Measurements from ENCODE around the gene METRN.
"Not testable (repeated sequence)": the region's sequence is repeated elsewhere in the genome, so short reads cannot be mapped to it uniquely, and the experiment has no call there.

Gene METRN

DNA sequence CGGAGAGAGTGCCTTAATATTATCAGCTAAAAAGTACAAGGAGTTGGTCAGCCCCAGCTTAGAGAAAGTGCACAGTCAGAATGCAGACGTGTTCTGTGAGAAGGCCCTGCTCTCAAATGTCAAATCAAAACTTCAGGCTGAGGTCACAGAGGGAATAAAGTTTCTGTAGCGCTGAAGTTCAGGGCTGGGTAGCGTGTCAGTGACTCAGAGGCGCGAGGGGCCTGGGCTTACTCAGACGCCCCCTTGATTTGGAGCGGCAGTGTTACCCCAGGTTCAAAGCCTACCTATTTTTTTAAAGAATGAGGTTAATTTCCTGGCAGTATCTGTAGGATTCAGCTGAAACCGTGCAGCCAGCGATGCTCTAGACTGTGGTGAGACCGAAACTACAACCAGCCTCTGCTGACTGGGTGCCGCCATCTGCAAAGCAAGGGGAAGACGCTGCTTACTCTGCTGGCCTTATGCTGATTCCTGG, 21.1 kb downstream of the METRN start:
- no peak for DNase-seq (ENCODE audit: low read depth)

DNA sequence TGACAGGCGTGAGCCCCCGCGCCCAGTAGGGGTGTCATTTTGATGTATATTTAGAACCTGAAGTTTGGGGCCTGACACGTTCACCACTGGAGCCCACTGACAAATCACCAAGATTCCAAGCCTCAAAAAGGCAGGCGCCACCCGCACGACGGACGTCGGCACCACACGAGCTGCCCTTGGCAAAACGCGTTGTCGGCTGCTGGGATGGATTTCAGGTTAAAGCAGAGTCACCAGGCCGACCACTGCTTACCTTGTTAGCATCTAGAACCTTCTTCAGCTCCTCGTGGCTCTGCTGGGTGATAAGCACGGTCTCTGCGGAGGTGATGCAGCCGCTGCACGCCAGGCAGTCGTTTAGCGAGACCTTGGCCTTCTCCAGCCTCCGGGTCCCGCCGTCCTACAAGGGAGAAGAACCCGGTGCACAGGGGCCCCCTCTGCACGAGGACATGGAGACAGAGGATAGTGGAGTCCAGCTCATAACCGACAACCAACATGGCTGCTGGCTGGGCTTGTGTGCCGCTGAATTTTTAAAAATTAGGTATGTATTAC, 22.1 kb downstream of the METRN start:
- no peak for DNase-seq (ENCODE audit: low read depth)

DNA sequence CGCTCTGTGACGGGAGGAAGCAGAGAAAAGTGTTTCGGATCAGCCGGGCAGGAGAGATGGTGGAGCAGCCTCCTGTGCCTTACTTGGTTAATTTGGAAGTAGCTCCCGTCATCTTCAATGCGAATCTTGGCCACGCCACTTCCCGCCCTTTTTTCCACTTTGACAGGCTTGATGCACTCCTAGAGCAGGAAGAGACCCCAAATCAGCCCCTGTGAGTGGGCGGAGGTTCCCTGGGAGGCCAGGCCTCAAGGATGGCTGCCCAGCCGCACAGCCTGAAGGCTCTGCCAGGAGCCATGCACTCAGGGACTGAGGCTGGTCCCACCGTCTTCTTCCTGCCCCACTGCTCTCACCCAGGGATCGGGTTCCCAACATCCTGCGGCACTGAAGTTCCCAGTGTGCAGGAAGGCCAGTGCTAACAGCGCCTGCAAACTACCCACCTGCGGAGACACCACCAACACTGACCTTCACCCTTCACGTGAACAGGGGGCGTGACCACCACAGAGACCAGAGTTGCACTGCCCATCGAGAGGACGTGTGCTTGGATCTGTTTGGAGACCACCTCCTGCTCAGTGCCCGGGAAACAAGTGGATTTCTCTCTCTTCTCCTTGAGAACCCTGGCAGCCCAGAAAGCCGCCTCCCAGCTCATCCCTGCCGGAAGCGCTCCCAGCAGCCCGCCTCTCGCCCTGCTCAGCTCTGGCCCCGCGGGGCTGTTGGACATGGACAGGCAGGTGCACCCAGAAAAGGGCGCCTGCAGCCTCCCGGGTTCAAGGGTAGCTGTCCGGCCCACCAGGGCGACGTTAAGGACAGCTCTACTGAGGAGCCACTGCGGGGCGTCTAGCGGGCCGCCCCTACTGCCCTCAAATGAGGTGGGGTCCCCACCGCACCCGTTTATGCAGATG, 24.9 kb downstream of the METRN start:
- DNase-seq (ENCODE audit: low read depth) = no peak

DNA sequence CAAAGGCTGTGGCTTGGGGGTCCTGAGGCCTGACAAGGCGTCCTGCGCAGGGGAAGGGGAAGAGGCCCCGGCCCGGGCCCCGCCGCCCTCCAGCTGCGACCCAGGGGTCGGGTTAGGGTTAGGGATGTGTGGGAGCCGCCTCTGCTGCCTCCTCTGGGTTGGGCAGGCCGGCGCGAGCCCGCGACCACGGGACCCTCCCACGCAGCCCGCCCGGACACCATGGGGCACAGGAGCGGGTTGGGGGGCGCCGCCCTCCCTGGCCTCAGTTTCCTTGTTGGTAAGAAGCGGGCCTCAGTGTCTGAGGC, 25.5 kb downstream of the METRN start:
- no peak for DNase-seq (ENCODE audit: low read depth)

DNA sequence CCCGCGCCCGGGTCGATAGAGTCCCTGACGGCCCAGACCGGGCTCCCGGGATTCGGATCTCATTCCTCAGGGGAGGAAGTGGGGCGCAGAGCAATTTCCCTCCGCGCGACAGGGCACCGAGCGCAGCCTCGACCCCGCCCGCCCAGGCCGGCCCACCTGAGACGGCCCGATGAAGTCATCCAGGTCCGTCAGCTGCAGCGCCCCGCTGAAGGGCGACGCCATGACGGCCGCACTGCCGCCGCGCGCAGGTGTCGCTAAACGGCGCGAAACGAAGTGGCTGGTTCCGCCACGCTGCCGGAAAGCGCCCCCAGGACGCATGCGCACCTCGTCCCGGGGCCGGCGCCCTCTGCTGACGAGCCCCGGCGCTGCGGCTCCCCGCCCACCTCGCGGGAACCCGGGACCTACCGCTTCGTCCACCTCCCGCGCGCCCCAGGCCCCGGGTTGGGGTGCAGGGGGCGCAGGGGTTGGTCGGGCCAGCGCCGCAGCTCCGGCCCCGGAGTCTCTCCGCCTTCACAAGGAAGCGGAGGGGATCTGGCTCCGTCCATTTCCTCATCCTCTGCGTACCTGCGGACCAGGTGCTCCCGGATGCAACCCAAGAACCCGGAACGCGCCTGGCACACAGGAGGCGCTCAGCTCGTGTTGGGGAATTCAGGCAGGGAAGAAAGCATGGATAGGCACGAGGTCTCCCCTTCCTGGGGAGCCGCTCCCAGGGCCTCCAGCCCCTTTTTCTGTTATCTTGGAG, 26.0 kb downstream of the METRN start, which contains the start of gene CIAO3:
CIAO3 (minus strand) TSS at position 234 of the 742 bp plus-strand sequence; CDS start at position 222, 12 bp downstream.
- DNase-seq (ENCODE audit: low read depth) = peak; percentile 87

DNA sequence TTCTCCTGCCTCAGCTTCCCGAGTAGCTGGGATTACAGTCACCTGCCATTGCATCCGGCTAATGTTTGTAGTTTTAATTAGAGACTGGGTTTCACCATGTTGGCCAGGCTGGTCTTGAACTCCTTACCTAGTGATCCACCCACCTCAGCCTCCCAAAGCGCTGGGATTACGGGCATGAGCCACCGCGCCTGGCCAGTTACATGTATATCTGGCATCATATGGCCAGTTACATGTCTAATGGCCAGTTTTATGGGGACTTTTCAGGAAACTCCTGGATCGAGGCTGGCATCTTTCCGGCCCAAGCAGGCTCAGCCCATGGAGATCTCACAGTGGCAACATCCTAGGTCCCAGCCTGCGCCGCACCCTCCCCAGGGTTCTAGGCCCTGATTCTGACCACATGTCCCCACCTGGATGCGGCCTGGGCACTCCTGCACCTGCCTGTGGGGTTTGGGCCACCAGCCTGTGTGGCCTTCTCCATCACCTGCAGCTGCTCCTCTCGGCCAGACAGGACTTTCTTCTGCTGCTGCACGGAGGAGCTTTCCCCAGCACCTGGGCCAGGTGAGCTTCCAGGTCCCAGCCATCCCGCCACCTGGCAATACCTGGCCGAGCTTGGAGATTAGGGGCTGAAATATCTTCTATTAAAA, 27.2 kb downstream of the METRN start:
- DNase-seq (ENCODE audit: low read depth) = no peak

DNA sequence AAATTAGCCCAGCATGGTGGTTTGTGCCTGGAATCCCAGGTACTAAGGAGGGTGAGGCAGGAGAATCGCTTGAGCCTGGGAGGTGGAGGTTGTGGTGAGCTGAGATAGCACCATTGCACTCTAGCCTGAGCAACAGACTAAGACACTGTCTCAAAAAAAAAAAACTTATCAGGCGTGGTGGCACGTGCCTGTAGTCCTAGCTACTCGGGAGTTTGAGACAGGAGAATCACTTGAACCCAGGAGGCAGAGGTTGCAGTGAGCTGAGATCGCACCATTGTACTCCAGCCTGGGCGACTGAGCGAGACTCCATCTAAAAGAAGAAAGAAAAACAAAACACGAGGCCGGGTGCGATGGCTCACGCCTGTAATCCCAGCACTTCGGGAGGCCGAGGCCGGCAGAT, 28.0 kb downstream of the METRN start:
- DNase-seq (ENCODE audit: low read depth) = not testable (repeated sequence)

DNA sequence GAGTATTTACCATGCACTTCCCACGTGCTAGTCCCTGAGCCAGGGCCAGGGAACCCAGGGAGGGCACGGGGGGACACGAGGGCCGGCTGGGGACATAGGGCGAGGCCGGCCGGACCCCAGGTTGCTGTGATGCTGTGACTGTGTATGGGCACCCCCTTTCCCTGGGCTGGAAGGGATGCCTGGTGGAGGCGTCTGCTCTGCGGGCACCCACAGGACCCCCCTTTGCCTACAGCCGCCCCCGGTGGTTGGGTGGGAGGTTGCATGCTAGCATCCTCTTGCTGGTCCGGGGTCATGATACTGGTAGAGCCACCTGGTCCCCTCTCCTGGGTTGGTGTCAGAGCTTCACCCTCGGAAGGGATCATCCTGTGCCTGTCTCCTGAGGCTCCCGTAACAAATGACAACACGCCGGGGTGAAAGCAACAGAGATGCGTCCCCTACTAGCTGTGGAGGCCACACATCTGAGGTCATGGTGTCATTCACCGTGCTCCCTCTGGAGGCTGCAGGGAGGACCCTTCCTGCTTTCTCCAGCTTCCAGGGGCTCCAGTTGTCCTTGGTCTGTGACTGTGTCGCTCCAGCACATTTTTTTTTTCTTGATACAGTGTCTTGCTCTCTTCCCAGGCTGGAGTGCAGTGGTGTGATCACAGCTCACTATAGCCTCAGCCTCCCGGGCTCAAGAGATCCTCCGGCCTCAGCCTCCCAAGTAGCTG, 29.0 kb downstream of the METRN start:
- no peak for DNase-seq (ENCODE audit: low read depth)

DNA sequence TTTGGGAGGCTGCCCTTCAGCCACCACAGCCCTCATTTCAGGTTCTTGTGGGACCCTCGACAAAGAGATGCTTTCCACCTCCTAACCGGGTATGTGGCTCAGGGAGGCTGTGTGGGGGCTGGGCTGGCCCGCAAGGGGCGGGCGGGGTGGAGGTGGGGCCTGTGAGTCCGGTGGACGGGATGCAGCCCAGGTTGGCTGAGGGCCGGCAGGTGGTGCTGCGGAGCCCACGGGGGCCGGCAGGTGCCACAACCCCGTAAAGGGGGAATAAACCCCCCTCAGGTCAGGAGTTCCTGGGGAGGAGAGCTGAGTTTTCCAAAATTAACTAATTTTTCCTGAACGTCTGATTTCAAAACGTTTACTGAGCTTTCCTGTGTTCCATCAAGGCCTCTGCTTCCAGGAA, 30.8 kb downstream of the METRN start:
- DNase-seq (ENCODE audit: low read depth) = no peak

DNA sequence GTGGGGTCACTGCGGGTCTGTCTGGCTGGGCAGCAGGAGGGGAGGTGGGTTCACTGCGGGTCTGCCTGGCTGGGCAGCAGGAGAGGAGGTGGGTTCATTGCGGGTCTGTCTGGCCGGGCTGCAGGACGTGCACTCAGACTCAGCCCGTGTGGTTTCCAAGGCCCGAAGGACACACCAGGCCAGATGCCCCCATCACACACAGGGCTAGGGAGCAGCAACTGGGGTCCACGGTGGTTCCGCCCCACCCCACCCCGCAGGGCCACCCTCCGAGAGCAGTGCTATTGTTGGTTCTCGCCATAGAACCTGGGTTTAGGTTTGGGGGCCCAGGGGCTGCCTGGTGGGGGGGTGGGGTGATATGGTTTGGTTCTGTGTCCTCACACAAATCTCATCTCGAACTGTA, 31.7 kb downstream of the METRN start:
- no peak for DNase-seq (ENCODE audit: low read depth)

DNA sequence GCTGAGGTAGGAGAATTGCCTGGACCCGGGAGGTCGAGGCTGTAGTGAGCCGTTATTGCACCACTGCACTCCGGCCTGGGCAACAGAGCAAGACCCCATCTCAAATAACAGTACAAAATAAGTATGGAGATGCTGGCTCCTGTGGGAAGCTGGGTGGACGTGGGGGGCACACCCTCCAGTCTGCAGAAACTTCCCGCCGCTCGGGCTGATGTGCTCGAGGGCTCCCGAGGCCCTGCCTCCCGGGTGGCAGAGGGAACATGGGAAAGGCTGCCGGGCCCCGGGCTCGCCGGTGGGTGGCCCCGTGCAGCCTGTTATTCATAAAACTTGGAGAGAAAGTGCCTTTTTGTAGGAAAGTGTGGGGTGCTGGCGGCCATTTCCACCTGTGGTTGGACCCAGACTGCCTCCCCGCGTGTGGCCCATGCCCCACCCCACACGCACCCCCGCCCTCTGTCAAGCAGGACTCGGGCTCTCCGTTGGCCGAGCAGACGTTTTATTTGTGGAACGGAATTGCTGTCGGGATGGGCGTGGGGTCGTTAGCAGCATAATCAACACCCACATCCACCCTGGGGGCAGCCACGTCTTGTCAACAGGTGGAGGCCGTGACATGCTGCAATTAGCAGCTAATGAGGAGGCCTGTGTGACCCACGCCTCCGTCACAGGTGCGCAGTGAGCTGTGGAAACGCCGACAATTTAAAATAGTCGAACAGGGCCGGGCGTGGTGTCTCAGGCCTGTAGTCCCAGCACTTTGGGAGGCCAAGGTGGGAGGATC, 33.2 kb downstream of the METRN start:
- DNase-seq (ENCODE audit: low read depth) = no peak

DNA sequence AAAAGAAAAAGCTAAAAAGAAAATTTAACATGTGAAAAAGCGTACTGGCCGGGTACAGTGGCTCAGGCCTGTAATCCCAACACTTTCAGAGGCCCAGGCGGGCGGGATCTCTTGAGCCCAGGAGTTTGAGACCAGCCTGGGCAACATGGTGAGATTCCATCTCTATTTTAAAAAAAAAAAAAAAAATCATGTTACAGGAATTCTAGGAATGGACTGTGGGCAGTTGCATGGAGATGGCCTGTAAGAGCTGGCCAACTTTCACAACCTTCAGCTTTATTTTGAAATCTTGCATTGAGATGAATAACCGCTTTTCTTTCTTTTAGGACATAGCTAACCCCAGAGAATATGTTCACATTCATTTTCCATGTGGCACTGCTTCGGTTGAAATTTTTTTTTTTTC, 34.1 kb downstream of the METRN start:
- DNase-seq (ENCODE audit: low read depth) = no peak

DNA sequence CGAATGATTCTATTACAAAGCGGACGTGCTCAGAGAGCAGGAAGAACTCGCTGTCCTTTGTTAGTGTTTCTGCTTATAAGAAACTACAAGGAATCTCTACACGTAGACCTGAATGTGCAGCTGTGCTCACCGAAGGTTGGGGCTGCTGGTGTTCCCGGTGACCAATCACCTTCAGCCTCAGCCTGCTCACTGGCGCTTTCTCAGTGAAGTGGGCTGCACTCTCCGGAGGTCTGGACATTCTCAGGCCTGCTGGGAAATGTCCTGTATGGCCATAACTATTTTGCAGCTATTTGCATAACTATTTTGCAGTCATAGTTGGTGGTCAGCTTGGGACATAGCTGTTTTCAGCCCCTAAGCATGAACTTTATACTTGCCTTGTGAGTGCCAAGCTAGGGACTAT, 35.6 kb downstream of the METRN start:
- DNase-seq (ENCODE audit: low read depth) = no peak

DNA sequence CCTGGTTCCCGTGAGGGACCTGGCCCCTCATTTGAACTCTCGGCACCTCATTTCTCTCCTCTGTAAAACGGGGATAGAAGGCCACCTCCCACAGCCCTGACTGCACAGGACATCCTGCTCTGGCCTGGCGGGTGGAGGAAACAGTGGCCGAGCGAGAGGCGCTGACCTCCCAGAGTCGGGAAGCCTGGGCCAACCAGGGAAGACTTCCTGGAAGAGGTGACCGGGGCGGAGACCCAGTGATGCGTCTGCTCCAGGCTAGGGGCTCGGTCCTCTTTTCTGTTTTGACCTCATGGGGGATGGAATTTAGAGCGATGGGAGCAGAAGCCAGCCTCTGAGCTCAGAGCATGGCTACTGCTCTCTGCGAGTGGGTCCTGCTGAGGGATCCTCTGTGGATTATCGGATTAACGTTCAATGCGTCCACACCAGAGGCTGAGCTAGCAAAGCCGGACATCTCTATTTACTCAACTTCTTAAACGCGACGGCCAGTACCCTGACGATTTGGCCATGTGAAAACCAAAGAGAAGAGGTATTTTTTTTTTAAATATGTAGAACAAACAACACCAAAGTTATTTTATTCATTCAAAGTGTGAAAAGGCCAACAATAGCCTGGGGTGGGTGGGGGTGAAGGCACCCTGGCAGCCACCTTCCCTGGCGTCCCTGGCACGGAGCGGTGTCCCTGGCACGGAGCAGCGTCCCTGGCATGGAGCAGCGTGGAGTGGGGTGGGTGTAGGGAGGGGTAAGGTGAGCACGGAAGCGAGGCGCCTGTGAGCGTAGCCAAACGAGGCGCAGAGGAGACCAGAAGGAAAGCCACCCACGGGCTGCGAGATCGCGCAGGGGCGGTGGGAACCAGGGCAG, 36.5 kb downstream of the METRN start:
- DNase-seq (ENCODE audit: low read depth) = no peak

DNA sequence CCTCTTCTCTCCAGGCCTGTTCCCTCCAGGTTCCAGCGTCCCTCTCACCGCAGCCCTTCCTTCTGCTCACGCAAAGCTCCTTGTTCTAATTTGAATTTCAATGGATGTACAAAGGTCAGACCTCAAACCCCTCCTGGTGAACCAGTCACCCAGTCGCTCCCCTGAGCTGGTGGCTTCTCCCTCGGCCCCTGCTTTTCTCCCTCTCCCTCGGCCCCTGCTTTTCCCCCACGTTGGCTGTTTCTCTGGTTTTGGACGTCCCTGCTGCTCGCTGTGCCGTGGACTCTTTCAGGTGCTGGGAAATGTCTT, 37.0 kb downstream of the METRN start:
- no peak for DNase-seq (ENCODE audit: low read depth)

DNA sequence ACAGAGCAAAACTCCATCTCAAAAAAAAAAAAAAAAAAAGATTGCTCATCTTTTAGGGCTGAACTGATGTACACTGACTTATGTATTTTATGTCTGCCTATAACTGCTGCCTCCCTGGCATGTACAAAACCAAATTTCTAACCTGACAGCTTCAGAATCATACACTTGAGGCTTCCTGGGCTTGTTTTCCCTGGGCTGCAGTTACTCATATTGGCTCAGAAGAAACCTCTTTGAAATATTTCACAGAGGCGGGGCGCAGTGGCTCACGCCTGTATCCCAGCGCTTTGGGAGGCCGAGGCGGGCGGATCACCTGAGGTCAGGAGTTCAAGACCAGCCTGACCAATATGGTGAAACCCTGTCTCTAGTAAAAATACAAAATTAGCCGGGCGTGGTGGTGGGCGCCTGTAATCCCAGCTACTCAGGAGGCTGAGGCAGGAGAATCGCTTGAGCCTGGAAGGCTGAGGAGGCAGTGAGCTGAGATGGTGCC, 39.2 kb downstream of the METRN start:
- DNase-seq (ENCODE audit: low read depth) = not testable (repeated sequence)

DNA sequence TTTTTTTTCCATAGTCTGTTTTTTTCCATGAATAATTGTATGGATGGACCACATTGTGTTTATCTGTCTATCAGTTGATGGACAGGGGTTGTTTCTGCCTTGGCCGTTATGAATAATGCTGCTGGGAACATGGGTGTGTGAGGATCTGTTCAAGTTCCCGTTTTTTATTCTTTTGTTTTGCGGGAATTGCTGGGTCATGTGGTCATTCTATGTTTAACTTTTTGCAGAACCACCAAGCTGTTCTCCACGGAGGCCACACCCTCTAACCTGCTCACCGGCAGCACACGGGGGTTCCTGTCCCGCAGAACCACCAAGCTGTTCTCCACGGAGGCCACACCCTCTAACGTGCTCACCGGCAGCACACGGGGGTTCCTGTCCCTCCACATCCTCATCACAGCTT, 39.7 kb downstream of the METRN start:
- no peak for DNase-seq (ENCODE audit: low read depth)

DNA sequence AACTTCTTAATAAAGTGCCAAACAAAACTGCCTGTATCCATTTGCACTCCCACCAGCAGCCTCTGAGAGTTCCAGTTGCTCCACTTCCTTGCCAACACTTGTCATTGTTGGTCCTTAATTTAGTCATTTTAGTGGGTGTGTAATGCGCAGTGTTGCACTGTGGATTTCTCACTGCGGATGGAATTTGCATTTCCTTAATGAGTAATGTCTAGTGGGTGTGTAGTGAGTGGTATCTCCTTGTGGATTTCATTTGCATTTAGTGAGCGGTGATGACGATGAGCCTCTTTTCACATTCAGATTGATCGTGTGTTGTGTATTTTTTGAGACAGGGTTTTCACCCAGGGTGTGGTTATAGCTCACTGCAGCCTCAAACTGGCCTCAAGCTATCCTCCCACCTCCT, 41.5 kb downstream of the METRN start:
- DNase-seq (ENCODE audit: low read depth) = no peak

DNA sequence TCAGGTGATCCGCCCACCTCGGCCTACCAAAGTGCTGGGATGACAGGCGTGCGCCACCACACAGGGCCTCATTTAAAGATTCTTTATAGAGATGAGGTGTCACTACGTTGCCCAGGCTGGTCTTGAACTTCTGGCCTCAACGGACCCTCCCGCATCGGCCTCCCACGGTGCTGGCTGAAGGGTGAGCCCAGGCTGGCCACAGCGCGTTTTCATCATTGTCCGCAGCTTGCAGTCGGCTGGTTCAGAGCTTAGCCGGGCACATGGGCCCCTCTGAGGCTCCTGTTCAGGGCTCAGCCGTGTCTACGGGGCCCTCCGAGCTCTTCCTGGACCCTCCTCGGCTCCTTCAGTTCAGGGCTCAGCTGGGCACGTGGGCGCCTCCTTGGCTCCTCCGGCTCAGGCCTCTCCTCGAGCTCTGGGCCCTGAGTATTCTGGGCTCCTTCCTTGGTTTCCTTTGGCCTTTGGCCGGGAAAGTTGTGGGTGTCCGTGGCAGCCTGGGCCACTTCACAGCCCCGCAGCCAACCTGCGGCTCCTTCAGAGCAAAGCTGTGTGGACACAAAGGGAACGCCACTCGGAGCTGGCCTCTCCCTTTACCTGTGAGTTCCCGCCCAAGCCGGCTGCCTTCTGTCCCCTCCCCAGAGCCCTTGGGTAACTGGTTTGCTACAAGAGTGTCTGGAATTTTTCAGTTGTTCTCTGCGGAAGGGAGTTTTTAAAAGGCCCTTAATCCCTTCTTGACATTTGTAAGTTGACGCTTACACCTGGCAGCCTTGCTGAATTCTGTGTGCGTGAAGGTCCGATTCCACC, 44.4 kb downstream of the METRN start:
- DNase-seq (ENCODE audit: low read depth) = no peak
